HepG2 (cell line): ENCODE measurements around the gene PHKG1. TPM values are rescaled to one million over a fixed set of nuclear protein-coding genes. Genes with fewer than 3 reads are reported as not detected.

ENCODE experiments used
- CCDC6 ChIP-seq: sonication (generic); formaldehyde crosslinking; IDR thresholded peaks from 2 replicates; pipeline ENCODE4 v1.8.1; 2022; ENCODE audit warnings: mild to moderate bottlenecking, missing genetic modification reagents, moderate library complexity
- CHCHD3 ChIP-seq: sonication (generic); formaldehyde crosslinking; IDR thresholded peaks from 2 replicates; pipeline ENCODE4 v1.8.0; 2022; ENCODE audit warnings: mild to moderate bottlenecking, missing genetic modification reagents, moderate library complexity
- DR1 ChIP-seq: sonication (generic); formaldehyde crosslinking; IDR thresholded peaks from 2 replicates; pipeline ENCODE4 v1.8.0; 2021; ENCODE audit warnings: mild to moderate bottlenecking, missing genetic modification reagents, inconsistent platforms
- ELF1 ChIP-seq: sonication (generic); formaldehyde crosslinking; IDR thresholded peaks from 2 replicates; pipeline ENCODE4 v1.4.0; 2020; ENCODE audit warnings: missing genetic modification reagents
- FOXP4 ChIP-seq: sonication (generic); formaldehyde crosslinking; IDR thresholded peaks from 2 replicates; pipeline ENCODE4 v1.4.0; 2020; ENCODE audit warnings: missing genetic modification reagents
- GPN1 ChIP-seq: sonication (generic); formaldehyde crosslinking; IDR thresholded peaks from 2 replicates; pipeline ENCODE4 v1.5.1; 2020; ENCODE audit warnings: missing genetic modification reagents, borderline replicate concordance
- MAZ ChIP-seq, 2 experiments: sonication (generic) in 1 of 2; formaldehyde crosslinking in 1 of 2; IDR thresholded peaks; 2 replicates each; pipeline versions ENCODE4 v1.5.0 to v1.6.1; 2012 to 2020; ENCODE audit warnings: low read depth in 2 of 2, mild to moderate bottlenecking in 2 of 2, borderline replicate concordance in 1 of 2, improper control_type of control experiment in 1 of 2, low read length in 1 of 2, missing genetic modification reagents in 1 of 2, moderate library complexity in 1 of 2
- PREB ChIP-seq: sonication (generic); formaldehyde crosslinking; IDR thresholded peaks from 2 replicates; pipeline ENCODE4 v1.4.0; 2020; ENCODE audit warnings: missing genetic modification reagents
- SALL2 ChIP-seq: sonication (generic); formaldehyde crosslinking; IDR thresholded peaks from 2 replicates; pipeline ENCODE4 v1.8.1; 2023; ENCODE audit warnings: mild to moderate bottlenecking, missing genetic modification reagents, inconsistent platforms
- SETDB1 ChIP-seq: sonication (generic); formaldehyde crosslinking; IDR thresholded peaks from 2 replicates; pipeline ENCODE4 v1.5.1; 2020; ENCODE audit warnings: missing genetic modification reagents, mild to moderate bottlenecking, borderline replicate concordance
- ZEB1 ChIP-seq: IDR thresholded peaks from 2 replicates; pipeline ENCODE4 v1.6.1; 2012; ENCODE audit warnings: mild to moderate bottlenecking, low read depth, inconsistent platforms; ENCODE audit not compliant: insufficient replicate concordance
- ZKSCAN8 ChIP-seq: IDR thresholded peaks from 2 replicates; pipeline ENCODE4 v1.6.1; 2016; ENCODE audit warnings: borderline replicate concordance, missing genetic modification reagents, missing compliant biosample characterization
- ZNF20 ChIP-seq: sonication (generic); formaldehyde crosslinking; IDR thresholded peaks from 2 replicates; pipeline ENCODE4 v1.4.0; 2020; ENCODE audit warnings: mild to moderate bottlenecking, moderate library complexity, missing genetic modification reagents
- ZNF264 ChIP-seq: sonication (generic); formaldehyde crosslinking; IDR thresholded peaks from 2 replicates; pipeline ENCODE4 v1.4.0; 2020; ENCODE audit warnings: missing genetic modification reagents
- ZNF337 ChIP-seq: sonication (generic); formaldehyde crosslinking; IDR thresholded peaks from 2 replicates; pipeline ENCODE4 v1.5.1; 2020; ENCODE audit warnings: missing genetic modification reagents, low read depth, mild to moderate bottlenecking, borderline replicate concordance
- ZNF367 ChIP-seq: sonication (generic); formaldehyde crosslinking; IDR thresholded peaks from 2 replicates; pipeline ENCODE4 v1.4.0; 2020; ENCODE audit warnings: missing genetic modification reagents, borderline replicate concordance
- ZNF451 ChIP-seq: sonication (generic); formaldehyde crosslinking; IDR thresholded peaks from 2 replicates; pipeline ENCODE4 v1.5.0; 2020; ENCODE audit warnings: mild to moderate bottlenecking, missing genetic modification reagents
- ZNF687 ChIP-seq: sonication (generic); formaldehyde crosslinking; IDR thresholded peaks from 2 replicates; pipeline ENCODE4 v1.5.1; 2020; ENCODE audit warnings: mild to moderate bottlenecking, missing genetic modification reagents, moderate library complexity
- ZNF691 ChIP-seq: sonication (generic); formaldehyde crosslinking; IDR thresholded peaks from 2 replicates; pipeline ENCODE4 v1.4.0; 2020; ENCODE audit warnings: missing genetic modification reagents, low read depth, mild to moderate bottlenecking, borderline replicate concordance
- polyA plus RNA-seq, 8 experiments: library from polyadenylated mRNA; depleted of rRNA in 3 of 8; stranded (reverse) in 7 of 8; unstranded in 1 of 8; fragments of >200 nt; fragmentation: Illumina TruSeq in 4 of 8; extraction: Trizol in 4 of 8; gene quantifications; 2 replicates each; pipeline versions ENCODE4 v1.2.1 to v1.2.3, GENCODE V29; 2011 to 2016; ENCODE audit warnings: low read depth in 4 of 8, missing spikeins in 1 of 8, mixed read lengths in 1 of 8; ENCODE audit not compliant: insufficient read depth in 1 of 8
- total RNA-seq, 5 experiments: library from RNA; depleted of rRNA; stranded (reverse); fragments of >200 nt; fragmentation: Illumina TruSeq; extraction: Trizol; gene quantifications; 2 replicates each; pipeline ENCODE4 v1.2.3, GENCODE V29; 2016; ENCODE audit warnings: low read depth in 1 of 5
- TF ChIP-seq, protein P1 (sequence below): IDR thresholded peaks from 2 replicates; pipeline ENCODE4 v1.6.1; 2016; ENCODE audit warnings: mild to moderate bottlenecking, missing biosample characterization, missing genetic modification reagents

Gene PHKG1
- total and polyA plus RNA-seq, 2 of the 13 experiments (the other 11 are each of a cell fraction or from before 2014, with no cell fraction given) = 0.44 to 0.71 TPM

- TF ChIP-seq ZNF691 = 0 out of 2 replicates have a peak, but pooled peaks have one; percentile 46
- TF ChIP-seq SALL2 (CRISPR knock-in tag) = no peak
- no peak for TF ChIP-seq GPN1 (CRISPR knock-in tag)
- 0 out of 2 replicates have a peak, but pooled peaks have one; percentile 18 for TF ChIP-seq ZKSCAN8 (CRISPR knock-in tag)
- no peak for TF ChIP-seq ZNF264
- peak; percentile 72 for TF ChIP-seq FOXP4 (CRISPR knock-in tag)
- TF ChIP-seq ELF1 (CRISPR knock-in tag) = no peak
- 0 out of 2 replicates have a peak, but pooled peaks have one; percentile 45 for TF ChIP-seq CCDC6 (CRISPR knock-in tag)
- TF ChIP-seq ZEB1 = no peak
- no peak for TF ChIP-seq ZNF367
- no peak for TF ChIP-seq MAZ (IDR thresholded peaks at IDR 0.05; ENCODE audit: borderline replicate concordance, low read depth, low read length)
- TF ChIP-seq MAZ (CRISPR knock-in tag; IDR thresholded peaks at IDR 0.05; ENCODE audit: low read depth) = no peak
- TF ChIP-seq PREB (CRISPR knock-in tag) = no peak
- TF ChIP-seq ZNF20 (CRISPR knock-in tag) = no peak
- TF ChIP-seq, protein P1, sequence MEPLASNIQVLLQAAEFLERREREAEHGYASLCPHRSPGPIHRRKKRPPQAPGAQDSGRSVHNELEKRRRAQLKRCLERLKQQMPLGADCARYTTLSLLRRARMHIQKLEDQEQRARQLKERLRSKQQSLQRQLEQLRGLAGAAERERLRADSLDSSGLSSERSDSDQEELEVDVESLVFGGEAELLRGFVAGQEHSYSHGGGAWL = no peak
- TF ChIP-seq SETDB1 (CRISPR knock-in tag) = no peak
- TF ChIP-seq ZNF337 = no peak
- peak; percentile 82 for TF ChIP-seq ZNF687 (CRISPR knock-in tag)
- TF ChIP-seq DR1 (CRISPR knock-in tag) = no peak
- TF ChIP-seq ZNF451 (CRISPR knock-in tag) = no peak
- no peak for TF ChIP-seq CHCHD3 (CRISPR knock-in tag)
These were observed 13.1 kb downstream of the PHKG1 start (continued) for GRCh38 chr7:56079450-56080185.
